G401 (cell line): Measurements from ENCODE around the gene DAB2. TPM values are rescaled to one million over a fixed set of nuclear protein-coding genes. Genes with fewer than 3 reads are reported as not detected.
"Not testable (repeated sequence)": the region's sequence is repeated elsewhere in the genome, so short reads cannot be mapped to it uniquely, and the experiment has no call there.

ENCODE experiments used
- DNase-seq: peaks from one replicate; pipeline ENCODE4 v3.0.0-alpha.2; 2015; ENCODE audit warnings: low spot score
- in situ Hi-C: cut with HindIII; loops from 2 replicates; pipeline ENCODE4 v1.10.0; 2016; ENCODE audit warnings: low sequenced_read_pairs, mixed read lengths
- total RNA-seq: library from RNA; depleted of rRNA; stranded (reverse); fragments of >200 nt; shearing (Covaris generic); gene quantifications from 2 replicates; pipeline ENCODE4 v1.2.3, GENCODE V29; 2014

Gene DAB2
- total RNA-seq, 1 experiment from 2014 or later = not detected

- no peak for DNase-seq
- in situ Hi-C loops = no loop called here
Measured at GRCh38 chr5:39361306-39361705, 63.5 kb downstream of the DAB2 start.

GRCh38 chr5:39360471-39361111 is 64.2 kb downstream of the DAB2 start:
- in situ Hi-C loops = no loop called here
- no peak for DNase-seq

- in situ Hi-C loops = no loop called here
- DNase-seq = no peak
Measured at GRCh38 chr5:39356263-39356662, 68.5 kb downstream of the DAB2 start.

- in situ Hi-C loops = no loop called here
- DNase-seq = no peak
Measured at GRCh38 chr5:39355324-39355723, 69.5 kb downstream of the DAB2 start.

- in situ Hi-C loops = no loop called here
- DNase-seq = no peak
Measured at GRCh38 chr5:39353717-39354399, 70.9 kb downstream of the DAB2 start.

- in situ Hi-C loops = no loop called here
- DNase-seq = peak; percentile 36
Measured at GRCh38 chr5:39352951-39353350, 71.8 kb downstream of the DAB2 start.

- no peak for DNase-seq
- in situ Hi-C loops = no loop called here
Measured at GRCh38 chr5:39352170-39352569, 72.6 kb downstream of the DAB2 start.

- in situ Hi-C loops = no loop called here
- DNase-seq = no peak
Measured at GRCh38 chr5:39349484-39349883, 75.3 kb downstream of the DAB2 start.

- in situ Hi-C loops = no loop called here
- DNase-seq = no peak
Measured at GRCh38 chr5:39342460-39342859, 82.3 kb downstream of the DAB2 start.

- in situ Hi-C loops = no loop called here
Measured at GRCh38 chr5:39341896-39342295, 82.9 kb downstream of the DAB2 start.

GRCh38 chr5:39340506-39340905 is 84.3 kb downstream of the DAB2 start:
- no peak for DNase-seq
- in situ Hi-C loops = no loop called here

More at GRCh38 chr5:39341896-39342295, 82.9 kb downstream of the DAB2 start:
- no peak for DNase-seq

GRCh38 chr5:39337252-39337915 is 87.4 kb downstream of the DAB2 start:
- in situ Hi-C loops = no loop called here
- no peak for DNase-seq

- in situ Hi-C loops = not testable (repeated sequence)
Measured at GRCh38 chr5:39334296-39334695, 90.5 kb downstream of the DAB2 start.

GRCh38 chr5:39333104-39333503 is 91.7 kb downstream of the DAB2 start:
- in situ Hi-C loops = no loop called here
- no peak for DNase-seq

More at GRCh38 chr5:39334296-39334695, 90.5 kb downstream of the DAB2 start:
- DNase-seq = not testable (repeated sequence)

- in situ Hi-C loops = no loop called here
- no peak for DNase-seq
Measured at GRCh38 chr5:39331861-39332381, 92.9 kb downstream of the DAB2 start.

- no peak for DNase-seq
- in situ Hi-C loops = no loop called here
Measured at GRCh38 chr5:39328731-39329130, 96.0 kb downstream of the DAB2 start.

GRCh38 chr5:39323542-39323941 is 101.2 kb downstream of the DAB2 start:
- in situ Hi-C loops = no loop called here

More at GRCh38 chr5:39323542-39323941, 101.2 kb downstream of the DAB2 start:
- DNase-seq = no peak
